ENCODE measurements around the gene OTULIN. TPM values are rescaled to one million over a fixed set of nuclear protein-coding genes. Genes with fewer than 3 reads are reported as not detected.

OTULIN gene
- total RNA-seq, 1 donor from 2014 or later: 53.7 TPM

DNA sequence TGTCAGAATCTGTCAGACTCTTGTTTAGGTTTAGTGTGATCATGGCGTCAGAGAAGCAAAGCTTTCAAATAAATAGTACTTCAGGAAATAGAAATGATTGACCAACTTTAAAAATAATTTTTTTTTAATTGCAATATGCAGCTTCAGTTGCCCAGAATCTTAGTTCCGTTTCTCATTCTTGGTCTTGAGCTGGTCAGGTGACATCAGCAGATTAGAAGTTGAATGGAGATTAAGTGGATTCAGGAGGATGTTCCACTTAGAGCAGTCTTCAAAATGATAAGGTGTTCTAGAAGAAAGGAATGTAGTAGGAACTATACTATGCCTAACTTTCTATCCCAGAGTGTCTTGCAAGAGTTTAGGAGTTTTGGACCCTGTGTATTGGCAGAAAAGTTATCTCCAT lies 30.6 kb downstream of the OTULIN start:
- no peak for DNase-seq (ENCODE audit: extremely low read depth, low read depth, low spot score)

DNA sequence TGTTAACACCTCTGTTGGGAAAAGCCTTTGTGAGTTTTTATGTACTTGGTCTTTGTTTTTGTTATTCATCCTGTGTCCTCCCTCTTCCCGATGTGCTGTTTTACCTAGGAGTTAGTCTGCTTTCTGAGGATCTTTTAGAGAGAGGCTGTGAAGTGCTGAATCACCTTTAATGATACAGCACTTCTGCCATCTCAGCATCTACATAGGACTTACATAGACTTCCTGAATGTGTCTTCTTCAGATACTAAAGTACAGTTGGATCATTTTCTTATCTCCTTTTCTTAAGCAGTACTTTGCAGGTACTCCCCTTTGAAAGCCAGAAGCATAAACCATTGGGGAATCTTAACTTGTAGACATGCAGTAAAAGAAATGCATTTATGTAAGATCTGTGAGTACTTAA lies 31.5 kb downstream of the OTULIN start:
- no peak for DNase-seq (ENCODE audit: extremely low read depth, low read depth, low spot score)

DNA sequence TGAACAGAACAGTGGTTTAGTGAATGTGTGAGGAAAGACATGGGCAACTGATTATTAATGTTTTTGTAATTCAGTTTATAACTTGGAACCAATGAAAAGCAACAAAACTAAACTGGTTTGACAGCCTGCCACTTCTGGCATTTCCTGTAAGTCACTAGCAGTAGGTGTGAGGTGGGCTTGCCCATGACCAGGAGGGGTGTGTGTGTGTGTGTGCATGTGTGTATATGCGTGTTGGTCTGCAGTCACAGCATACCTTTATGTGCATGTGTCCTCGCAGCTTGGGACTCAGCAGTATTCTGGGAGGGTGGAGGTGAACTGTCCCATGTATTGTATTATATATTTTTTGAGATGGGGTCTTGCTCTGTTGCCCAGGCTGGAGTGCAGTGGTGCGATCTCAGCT lies 32.3 kb downstream of the OTULIN start:
- DNase-seq (ENCODE audit: extremely low read depth, low read depth, low spot score): no peak

DNA sequence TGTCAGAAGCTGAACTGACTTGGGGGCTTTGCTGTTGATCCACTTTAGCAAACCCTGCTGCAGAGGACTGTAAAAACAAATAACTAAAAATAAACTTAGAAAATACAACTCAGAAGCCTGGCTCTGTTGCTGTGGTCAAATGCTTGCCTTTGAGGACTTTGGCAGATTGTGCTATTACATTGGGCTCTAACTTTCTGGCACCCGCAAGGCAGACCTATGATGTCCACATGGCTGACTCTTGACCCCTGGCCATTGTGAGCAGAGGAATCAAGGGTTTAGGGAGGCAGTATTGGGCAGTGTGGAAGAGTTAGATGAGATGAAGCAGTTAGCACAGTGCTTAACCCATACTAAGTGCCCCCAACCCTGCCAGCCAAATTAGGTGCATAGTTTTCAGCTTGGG lies 34.0 kb downstream of the OTULIN start:
- DNase-seq (ENCODE audit: extremely low read depth, low read depth, low spot score): no peak

DNA sequence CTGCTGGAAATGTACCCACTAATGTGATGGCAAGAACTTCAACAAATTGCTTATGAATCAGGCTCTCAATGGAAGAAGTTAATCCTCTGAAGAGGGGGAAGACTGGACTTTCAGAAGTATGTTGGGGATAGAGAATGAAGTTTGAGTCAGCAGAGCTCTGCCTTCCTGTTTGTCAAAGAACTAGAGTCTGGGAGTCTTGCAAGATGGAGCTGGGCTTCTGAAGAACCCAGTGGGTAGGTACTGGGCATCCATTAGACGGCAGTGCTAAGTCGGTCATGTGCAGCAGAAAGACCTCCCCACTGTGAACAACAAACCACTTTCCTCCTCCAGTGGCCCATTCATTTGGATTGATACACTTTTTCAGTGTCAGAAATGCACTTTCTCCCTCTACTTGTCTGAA lies 34.6 kb downstream of the OTULIN start:
- DNase-seq (ENCODE audit: extremely low read depth, low read depth, low spot score): no peak

DNA sequence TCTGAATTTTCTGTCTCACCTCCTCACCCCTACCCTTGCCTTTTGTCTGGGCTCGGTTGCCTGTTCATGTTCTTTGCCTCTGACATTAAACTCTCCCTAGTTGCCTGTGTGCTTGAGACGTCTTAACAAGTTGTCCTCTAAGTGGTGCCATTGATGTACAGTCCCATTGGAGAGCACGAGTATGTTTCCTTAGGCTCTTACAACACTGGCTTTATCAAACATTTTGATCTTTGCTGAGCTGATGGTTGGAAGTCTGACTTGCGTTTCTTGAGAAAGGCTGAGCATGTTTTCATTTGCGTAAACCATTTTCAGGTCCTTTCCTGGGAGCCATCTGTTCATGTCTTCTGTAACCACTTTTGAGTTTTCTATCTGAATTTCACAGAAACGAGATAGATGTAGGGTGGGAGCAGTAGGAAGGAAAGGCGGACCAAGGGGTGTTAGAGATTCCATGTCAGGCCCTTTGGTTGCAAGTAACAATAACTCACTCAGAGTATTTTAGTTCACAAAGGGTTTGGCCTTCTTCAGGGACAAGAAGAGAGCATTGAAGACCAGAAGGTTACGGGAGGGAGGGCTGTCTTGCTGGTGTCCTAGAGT lies 35.4 kb downstream of the OTULIN start:
- DNase-seq (ENCODE audit: extremely low read depth, low read depth, low spot score): no peak

DNA sequence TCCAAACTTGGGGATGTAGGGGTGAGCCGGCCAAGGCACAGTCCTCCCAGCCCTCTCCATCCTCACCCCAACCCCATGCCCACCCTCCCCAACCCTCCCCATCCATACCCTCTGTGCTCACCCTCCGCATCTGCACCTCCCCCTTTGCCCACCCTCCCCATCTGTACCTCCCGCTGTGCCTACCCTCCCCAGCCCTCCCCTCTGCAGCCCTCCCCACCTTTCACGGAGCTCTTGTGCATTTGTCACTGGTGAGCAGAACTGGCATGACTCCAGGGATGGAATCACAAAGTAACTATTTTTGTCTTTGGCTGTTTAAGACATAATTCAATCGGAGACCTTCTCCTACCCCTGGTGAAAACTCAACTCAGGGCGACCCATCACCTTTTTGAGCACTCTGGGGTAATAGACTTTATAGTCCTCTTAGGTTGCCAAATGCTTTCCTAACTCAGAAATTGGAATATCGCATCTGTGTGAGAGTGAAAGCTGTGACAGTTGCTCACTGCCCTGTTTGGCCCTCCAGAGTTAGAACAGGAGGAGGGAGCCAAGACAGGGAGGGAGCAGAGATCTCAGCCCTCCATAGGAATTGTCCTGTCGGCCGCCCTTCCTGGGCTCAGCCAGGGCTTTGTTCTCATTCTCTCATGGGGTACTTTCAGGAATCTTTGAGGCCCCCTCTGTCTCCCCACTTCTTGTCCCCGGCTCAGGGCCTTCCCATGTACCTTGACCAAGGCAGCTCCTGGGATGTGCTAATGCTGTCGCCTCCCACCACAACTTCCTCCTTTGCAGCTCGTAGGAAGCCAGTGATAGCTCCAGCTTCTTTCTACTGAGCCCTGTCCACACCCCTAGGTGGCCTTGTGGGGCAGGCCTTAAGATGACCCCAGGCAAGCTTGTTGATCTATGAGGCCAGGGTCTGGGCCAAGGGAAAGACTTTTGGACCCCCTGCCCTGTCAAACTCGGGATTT lies 36.2 kb downstream of the OTULIN start:
- no peak for DNase-seq (ENCODE audit: extremely low read depth, low read depth, low spot score)

DNA sequence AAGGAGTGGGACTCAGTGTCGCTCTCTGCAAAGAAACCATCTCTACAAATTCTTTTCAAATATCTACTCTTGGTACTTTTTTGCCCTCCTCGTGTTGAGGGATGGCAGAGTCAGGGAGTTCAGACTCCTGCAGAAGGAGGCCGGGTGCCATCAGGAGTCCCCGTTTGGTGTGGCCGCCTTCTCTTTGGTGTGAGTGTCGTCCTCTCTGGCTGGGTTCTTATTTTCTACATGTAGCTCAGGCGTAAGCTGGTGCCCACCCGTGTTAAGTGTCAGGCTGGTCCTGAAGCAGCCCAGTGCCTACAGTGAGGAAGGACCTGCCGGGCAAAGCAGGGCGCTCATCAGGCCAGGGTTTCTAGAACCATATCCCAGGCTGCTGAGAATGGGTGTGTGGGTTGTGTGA lies 37.0 kb downstream of the OTULIN start:
- no peak for DNase-seq (ENCODE audit: extremely low read depth, low read depth, low spot score)

DNA sequence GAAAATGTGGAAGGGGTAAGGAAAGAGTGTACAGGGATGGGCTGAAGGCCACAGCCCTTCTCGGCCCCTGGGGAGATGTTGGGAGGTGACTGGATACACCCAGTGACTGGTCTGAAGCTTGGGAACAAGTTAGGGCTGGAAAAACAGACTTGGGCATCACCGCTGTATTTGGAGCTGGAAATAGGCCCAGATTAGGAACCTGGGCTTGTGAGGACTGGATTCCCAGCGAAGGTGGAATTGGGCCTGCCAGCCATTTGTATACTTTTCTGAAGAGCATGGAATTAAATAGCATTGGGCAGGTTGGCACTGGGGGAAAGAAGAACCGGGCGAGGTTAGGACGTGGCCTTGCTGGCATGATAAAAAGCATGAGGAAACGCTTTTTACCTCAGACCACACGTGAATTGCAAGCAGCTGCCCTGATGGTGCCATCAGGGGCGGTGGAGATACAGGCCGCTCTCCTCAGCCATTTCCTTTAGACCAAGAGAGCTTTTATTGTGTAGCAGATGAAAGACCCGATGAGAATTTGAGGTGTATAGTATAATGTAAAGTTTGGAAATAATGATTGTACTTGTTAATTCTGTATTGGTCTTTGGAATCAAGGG lies 37.8 kb downstream of the OTULIN start:
- DNase-seq (ENCODE audit: extremely low read depth, low read depth, low spot score): no peak

DNA sequence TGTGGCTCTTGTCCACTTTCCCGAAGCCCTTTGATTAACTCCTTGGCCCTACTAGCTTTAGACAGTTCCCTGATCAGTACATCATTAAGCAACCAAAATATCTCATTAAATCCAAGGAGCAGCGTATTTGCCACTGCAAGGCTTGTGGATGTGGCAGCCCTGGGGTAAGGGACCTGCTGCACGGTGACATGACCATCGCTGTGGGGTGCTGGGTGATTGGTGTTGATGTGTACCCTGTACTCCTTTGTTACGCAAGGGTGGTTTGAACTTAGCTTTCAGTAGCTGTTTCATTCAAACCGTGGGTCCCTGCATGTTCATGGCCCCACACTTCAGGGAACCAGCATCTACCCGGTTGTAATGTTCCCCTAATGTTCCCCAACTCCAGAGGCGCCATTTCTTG lies 41.0 kb downstream of the OTULIN start:
- no peak for DNase-seq (ENCODE audit: extremely low read depth, low read depth, low spot score)

DNA sequence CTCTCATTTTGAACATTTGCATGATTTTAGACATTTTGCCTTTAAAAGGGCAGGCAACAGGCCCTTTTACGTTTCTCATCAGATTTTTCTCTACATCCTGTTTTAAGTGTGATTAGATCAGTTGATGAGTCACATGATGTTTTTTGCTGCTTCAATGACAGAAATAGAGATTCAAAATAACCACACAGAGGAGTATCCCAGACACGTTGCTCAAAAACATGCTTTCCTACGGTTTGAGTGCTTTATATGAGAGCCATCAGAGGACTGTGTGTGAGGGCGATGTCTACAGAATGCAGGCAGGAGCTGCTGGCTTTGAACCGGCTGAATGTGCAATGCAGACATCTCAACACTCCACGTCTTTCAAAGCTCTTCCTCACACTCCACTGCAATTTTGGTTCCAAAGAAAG lies 42.1 kb downstream of the OTULIN start:
- DNase-seq (ENCODE audit: extremely low read depth, low read depth, low spot score): no peak

DNA sequence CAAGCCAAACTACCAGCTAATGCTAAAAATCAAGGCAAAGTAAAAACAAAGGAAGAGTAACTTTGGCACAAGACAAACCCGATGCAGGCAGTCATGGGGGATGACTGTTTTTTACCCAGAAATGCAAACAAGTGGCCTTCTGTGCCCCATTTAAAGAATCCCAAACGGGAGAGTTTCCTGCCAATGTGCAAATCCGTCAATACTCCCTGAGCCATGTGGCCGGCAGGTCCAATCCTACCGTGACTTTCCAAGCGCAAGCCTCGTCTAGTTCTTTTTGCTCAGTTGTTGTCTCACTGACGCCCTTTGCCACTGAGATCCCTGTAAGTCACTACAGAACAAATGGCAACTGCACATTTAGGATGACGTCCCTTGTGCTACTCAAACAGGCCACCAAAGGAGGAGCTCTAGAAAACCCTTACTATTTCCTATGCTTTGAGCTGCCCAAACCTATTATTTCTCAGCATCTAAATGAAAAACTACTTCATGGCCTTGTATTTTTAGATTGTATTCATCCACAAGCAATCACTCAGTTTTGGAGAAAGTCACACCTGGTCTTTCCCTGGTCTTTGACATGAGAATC lies 43.4 kb downstream of the OTULIN start:
- no peak for DNase-seq (ENCODE audit: extremely low read depth, low read depth, low spot score)

DNA sequence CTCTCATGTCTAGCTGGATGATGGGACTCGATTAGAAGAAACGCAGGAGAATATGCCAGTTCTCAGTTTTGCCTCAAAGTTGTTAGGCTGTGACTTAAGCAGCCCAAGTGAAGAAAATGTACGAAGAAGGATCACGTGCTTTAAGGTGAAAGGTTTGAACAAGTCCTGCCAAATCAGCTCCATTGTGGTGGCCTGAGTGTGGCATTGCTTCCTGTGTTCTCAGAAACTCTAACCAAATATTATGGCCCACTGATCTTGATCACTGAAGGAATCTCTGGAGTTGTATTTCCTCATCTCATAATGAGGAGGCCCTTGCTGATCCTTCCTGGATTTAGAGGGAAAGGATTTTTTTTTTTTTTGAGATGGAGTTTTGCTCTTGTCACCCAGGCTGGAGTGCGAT lies 44.0 kb downstream of the OTULIN start:
- DNase-seq (ENCODE audit: extremely low read depth, low read depth, low spot score): no peak

DNA sequence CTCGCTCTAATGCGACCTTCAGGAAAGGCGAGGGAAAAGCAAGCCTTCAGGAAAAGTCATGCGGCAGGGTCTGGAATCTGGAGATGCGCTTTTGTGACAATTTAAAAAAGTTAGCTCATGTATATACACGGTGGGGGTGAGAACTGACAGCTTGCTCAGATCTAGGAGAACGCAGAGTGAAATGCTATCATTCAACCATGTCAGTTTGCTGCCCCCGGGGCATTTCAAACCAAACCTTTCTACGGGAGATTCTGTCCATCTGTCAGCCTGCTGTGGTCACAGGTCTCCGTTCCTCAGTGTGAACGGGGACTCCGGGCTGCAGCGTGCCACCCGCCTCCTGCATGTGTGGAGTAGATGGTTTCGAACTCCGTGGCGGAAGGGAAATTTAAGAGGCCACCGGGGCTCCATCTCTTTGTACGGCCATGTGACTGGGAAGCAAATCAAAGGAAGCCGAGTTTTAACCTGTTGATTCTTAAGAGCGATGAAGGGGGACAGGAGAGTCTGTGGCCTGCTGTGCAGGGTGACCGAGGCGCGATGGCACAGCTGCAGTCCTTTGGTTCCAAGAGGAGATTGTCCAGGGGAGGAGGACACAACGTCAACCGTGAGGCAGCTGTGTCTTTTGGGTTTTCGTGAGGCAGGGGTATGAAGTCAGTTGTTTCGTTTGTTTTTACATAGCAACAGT lies 45.9 kb downstream of the OTULIN start:
- DNase-seq (ENCODE audit: extremely low read depth, low read depth, low spot score): no peak

DNA sequence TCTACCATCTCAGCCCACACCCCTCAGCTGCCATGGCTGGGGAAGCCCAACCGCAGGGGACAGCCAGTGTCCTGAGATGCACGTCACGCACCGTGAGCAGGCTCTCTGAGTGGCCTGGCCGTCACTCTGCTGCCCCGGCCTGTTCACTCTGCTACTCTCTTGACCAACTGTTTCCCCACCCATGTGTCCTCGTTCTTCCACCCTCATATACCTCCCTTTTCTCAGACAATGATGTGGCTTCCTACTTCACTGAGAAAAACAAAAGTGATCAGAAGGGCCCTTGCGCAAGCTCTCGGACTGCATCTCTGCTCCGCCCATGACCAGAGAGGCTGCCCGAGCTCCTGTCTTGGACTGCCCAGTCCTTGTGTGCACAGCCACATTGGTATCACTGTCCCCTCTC lies 47.6 kb downstream of the OTULIN start:
- no peak for DNase-seq (ENCODE audit: extremely low read depth, low read depth, low spot score)

DNA sequence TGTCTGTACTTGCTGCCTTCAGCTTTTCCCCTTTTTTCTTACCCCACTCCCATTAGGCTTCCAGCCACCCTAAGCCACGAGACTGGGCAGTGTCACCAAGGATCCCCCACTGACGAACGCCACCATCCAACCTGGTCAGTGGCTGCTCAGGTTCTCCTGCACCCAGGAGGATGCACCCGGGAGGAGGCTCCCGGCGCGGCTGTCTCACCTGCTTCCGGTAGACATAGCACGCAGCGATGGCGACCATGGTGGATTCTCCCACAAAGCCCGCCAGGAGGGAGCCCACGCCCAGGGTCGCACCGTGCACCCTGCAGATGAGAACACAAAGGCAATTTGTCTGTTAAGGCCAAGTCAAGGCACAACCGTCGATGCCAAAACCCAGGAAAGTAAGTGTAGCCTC lies 48.1 kb downstream of the OTULIN start:
- DNase-seq (ENCODE audit: extremely low read depth, low read depth, low spot score): no peak

DNA sequence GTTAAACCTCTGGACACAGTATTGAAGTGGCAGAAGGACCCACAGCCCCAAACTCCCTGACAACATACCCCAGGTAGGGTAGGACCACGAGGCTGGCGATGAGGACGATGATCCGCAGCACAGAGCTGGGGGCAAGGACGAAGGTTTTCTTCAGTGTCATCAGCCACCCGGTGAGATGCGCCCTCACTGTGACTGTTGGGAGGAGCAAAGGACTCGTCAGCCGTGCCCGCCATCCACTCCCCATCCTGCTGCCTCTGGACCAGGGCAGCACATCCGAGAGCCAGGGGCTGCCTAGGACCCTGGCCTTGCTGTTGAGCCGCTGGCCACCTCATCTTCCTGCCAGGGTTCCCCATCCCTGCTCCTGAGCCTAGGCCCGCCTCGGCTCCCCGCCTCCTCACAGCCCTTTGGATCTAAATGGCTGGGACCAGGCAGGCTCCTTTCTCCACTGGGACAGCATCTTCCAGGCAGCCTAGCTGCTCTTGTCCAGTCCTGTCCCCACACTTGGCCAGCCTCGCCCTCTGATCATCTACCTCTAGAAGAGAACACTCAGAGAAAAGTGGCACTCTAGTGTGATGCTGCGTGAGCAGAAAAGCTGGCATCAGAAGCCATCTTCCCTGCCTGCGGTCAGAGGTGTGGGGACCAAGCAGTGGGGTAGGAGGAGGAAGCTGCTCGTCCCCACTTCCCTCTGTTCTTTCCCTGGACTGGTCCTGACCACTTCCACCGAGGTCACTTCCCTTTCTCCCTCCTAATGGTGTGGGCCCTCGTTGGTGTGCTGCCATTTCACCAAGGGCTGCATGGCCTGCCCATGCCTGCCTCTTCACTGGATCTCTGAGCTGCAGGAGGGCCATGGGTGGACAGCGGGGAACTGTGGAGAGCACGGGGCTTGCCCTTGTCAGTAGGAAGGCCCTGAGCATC lies 49.2 kb downstream of the OTULIN start:
- DNase-seq (ENCODE audit: extremely low read depth, low read depth, low spot score): no peak

DNA sequence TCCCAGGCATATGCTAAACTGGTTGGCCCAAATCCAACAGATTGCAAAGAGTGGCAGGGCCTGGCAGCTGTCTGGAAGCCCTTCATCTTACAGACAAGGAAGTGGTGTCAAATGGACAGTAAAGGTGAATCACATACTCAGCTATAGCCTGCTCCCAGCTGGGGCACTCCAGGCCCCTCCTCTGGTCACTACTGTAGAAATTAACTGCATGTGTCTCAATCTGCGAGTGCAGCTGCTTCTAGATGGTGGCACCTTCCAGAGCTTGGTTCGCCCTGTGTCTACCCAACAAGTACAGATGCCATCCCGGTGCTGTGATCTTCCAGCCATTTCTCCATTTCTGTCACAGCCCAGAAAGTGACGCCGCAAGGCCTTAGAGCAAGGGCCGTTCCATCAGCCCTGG lies 50.2 kb downstream of the OTULIN start:
- no peak for DNase-seq (ENCODE audit: extremely low read depth, low read depth, low spot score)

DNA sequence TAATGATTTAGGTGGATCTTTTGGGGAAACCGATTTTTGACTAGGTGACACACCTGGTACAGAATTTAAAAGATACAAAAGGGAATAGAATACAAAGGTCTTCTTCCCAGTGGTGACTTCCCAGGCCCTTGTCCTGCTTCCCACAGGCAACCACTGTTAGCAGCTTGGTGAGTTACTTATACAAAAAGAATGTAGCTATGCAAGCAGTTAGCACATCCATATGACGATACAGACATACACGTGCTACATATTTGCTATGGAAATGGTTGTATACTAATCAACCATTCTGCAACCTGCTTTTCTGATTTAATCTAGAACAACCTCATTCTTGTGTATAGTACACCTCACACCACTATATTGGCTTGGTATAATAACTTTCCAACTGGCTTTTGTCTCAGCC lies 51.0 kb downstream of the OTULIN start:
- no peak for DNase-seq (ENCODE audit: extremely low read depth, low read depth, low spot score)

Data from glomerular endothelial cell (primary cell).